ENCODE results near the gene RAC3. TPM values are rescaled to one million over a fixed set of nuclear protein-coding genes. Genes with fewer than 3 reads are reported as not detected.

The RAC3 gene
- total RNA-seq, 4 donors from 2014 or later, result 13.7 to 34.1 (median 14.8) TPM

- H3K4me1 ChIP-seq, result peaks cover 42% of the 10 kb centered on the region
- no peak overlapping the region for H3K27ac ChIP-seq
- WGBS, result 100% methylated on average over 1 of the region's 28 CpGs
- H3K9me3 ChIP-seq, result no peaks in the 10 kb centered on the region
- TF ChIP-seq EP300 (IDR thresholded peaks at IDR 0.05) (no peak), POLR2AphosphoS5 (IDR thresholded peaks at IDR 0.05) (no peak), POLR2A (IDR thresholded peaks at IDR 0.05) (no peak), CTCF (IDR thresholded peaks at IDR 0.05) (no peak)
- no peaks in the 10 kb centered on the region for H3K27me3 ChIP-seq
- peak overlapping the region; percentile 85 for H3K4me3 ChIP-seq
- peaks cover 62% of the 10 kb centered on the region for H3K36me3 ChIP-seq
- DNase-seq (ENCODE audit: low spot score in 2 of 2), result no peak
These were observed 22.2 kb downstream of the RAC3 start for GRCh38 chr17:82053556-82054263.

GRCh38 chr17:82054351-82055022, 23.0 kb downstream of the RAC3 start:
- no peak overlapping the region for H3K4me3 ChIP-seq
- peaks cover 41% of the 10 kb centered on the region for H3K4me1 ChIP-seq
- WGBS, result 91% methylated on average over 14 of the region's 38 CpGs
- TF ChIP-seq POLR2AphosphoS5 (IDR thresholded peaks at IDR 0.05) (no peak), POLR2A (IDR thresholded peaks at IDR 0.05) (no peak), EP300 (IDR thresholded peaks at IDR 0.05) (no peak), CTCF (IDR thresholded peaks at IDR 0.05) (no peak)
- no peak for DNase-seq (ENCODE audit: low spot score in 2 of 2)
- H3K36me3 ChIP-seq, result peaks cover 64% of the 10 kb centered on the region
- no peak overlapping the region for H3K27ac ChIP-seq
- H3K27me3 ChIP-seq, result no peaks in the 10 kb centered on the region
- no peaks in the 10 kb centered on the region for H3K9me3 ChIP-seq

GRCh38 chr17:82055023-82055964, 23.8 kb downstream of the RAC3 start:
- TF ChIP-seq CTCF (IDR thresholded peaks at IDR 0.05), result no peak
- TF ChIP-seq EP300 (IDR thresholded peaks at IDR 0.05), result no peak
- TF ChIP-seq POLR2AphosphoS5 (IDR thresholded peaks at IDR 0.05), result no peak
- TF ChIP-seq POLR2A (IDR thresholded peaks at IDR 0.05), result no peak
- H3K4me3 ChIP-seq, result no peak overlapping the region
- WGBS, result 80% methylated on average over 11 of the region's 26 CpGs
- H3K27ac ChIP-seq, result no peak overlapping the region
- peaks cover 69% of the 10 kb centered on the region for H3K36me3 ChIP-seq
- no peaks in the 10 kb centered on the region for H3K27me3 ChIP-seq
- H3K9me3 ChIP-seq, result no peaks in the 10 kb centered on the region
- H3K4me1 ChIP-seq, result peaks cover 33% of the 10 kb centered on the region
- no peak for DNase-seq (ENCODE audit: low spot score in 2 of 2)

DNA sequence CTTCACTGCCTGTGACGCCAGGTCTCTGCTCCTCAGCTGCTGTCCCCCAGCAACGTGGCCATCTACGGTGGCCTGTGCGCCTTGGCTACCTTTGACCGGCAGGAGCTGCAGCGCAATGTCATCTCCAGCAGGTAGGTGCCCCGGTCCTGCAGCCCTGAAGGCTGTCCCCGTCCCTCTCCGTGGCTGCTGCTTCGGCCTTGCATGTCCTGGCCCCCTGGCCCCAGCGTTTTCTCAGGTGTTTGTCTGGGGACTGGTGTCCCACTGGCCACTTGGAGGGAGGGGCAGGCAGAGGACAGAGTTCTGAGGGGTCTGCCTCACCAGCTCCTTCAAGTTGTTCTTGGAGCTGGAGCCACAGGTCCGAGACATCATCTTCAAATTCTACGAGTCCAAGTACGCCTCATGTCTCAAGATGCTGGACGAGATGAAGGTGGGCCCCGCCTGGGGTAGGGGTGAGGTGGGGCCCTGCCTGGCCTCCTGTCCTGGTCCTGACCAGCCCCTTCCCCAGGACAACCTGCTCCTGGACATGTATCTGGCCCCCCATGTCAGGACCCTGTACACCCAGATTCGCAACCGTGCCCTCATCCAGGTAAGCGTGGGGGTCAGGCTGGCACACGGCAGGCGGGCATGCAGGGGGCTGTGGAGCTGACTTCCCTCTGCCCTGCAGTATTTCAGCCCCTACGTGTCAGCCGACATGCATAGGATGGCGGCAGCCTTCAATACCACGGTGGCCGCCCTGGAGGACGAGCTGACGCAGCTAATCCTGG, 24.7 kb downstream of the RAC3 start:
- H3K4me1 ChIP-seq, result peaks cover 24% of the 10 kb centered on the region
- 93% methylated on average over 13 of the region's 28 CpGs for WGBS
- H3K4me3 ChIP-seq, result no peak overlapping the region
- H3K27ac ChIP-seq, result no peak overlapping the region
- no peak for DNase-seq (ENCODE audit: low spot score in 2 of 2)
- TF ChIP-seq POLR2A (IDR thresholded peaks at IDR 0.05) (no peak), CTCF (IDR thresholded peaks at IDR 0.05) (no peak), EP300 (IDR thresholded peaks at IDR 0.05) (no peak), POLR2AphosphoS5 (IDR thresholded peaks at IDR 0.05) (no peak)
- no peaks in the 10 kb centered on the region for H3K9me3 ChIP-seq
- H3K27me3 ChIP-seq, result no peaks in the 10 kb centered on the region
- peaks cover 77% of the 10 kb centered on the region for H3K36me3 ChIP-seq
